Measurements from ENCODE around the gene GRB10. TPM values are rescaled to one million over a fixed set of nuclear protein-coding genes. Genes with fewer than 3 reads are reported as not detected.

Gene GRB10
- total RNA-seq, 2 experiments from 2014 or later: 5.9 to 8.4 TPM

GRCh38 chr7:50594734-50595485 lies 187.8 kb downstream of the GRB10 start:
- POLR2A ChIA-PET: interaction anchor here (0.6 to 1.0 kb wide), 2 partner anchors 16 to 55 kb away, joined by 3 to 4 read pairs; no protein-coding TSS in a partner anchor
- Mint-ChIP-seq H3K36me3 (ENCODE audit: low read depth) (peaks cover 6% of the 10 kb centered on the region), H3K9me3 (no peaks in the 10 kb centered on the region), H3K4me3 (no peak overlapping the region), H3K27ac (no peak overlapping the region), H3K4me1 (ENCODE audit: low read depth) (peaks cover 13% of the 10 kb centered on the region), H3K27me3 (peaks cover 4% of the 10 kb centered on the region)
- CTCF ChIA-PET: no interaction called here
- Histone ChIP-seq H3K27ac (ENCODE audit: low read depth in 1 of 2, low read length in 2 of 2) (no peak overlapping the region), H3K4me1 (ENCODE audit: insufficient read depth, low read length) (peaks cover 8% of the 10 kb centered on the region), H3K27me3 (ENCODE audit: control insufficient read depth in 1 of 2, insufficient read depth in 2 of 2, low read length in 2 of 2) (no peaks in the 10 kb centered on the region), H3K9me3 (ENCODE audit: control insufficient read depth in 1 of 2, insufficient read depth in 1 of 2, low read length in 2 of 2) (no peaks in the 10 kb centered on the region), H3K36me3 (ENCODE audit: insufficient read depth, low read length) (no peaks in the 10 kb centered on the region), H3K4me3 (ENCODE audit: low read length) (no peak overlapping the region)
- no peak for ATAC-seq (ENCODE audit: poor library complexity)
- intact Hi-C loops (cut with DNase I, micrococcal nuclease): loop anchor here (1.0 to 5.0 kb wide), 3 partner anchors 38 to 82 kb away; no protein-coding TSS in a partner anchor
- no peak for DNase-seq
- TF ChIP-seq CTCF (IDR thresholded peaks at IDR 0.05): no peak

- ATAC-seq (ENCODE audit: poor library complexity): no peak
- Histone ChIP-seq H3K4me1 (ENCODE audit: insufficient read depth, low read length) (peaks cover 8% of the 10 kb centered on the region), H3K27ac (ENCODE audit: low read depth in 1 of 2, low read length in 2 of 2) (no peak overlapping the region), H3K36me3 (ENCODE audit: insufficient read depth, low read length) (no peaks in the 10 kb centered on the region), H3K9me3 (ENCODE audit: control insufficient read depth in 1 of 2, insufficient read depth in 1 of 2, low read length in 2 of 2) (no peaks in the 10 kb centered on the region), H3K27me3 (ENCODE audit: control insufficient read depth in 1 of 2, insufficient read depth in 2 of 2, low read length in 2 of 2) (no peaks in the 10 kb centered on the region), H3K4me3 (ENCODE audit: low read length) (no peak overlapping the region)
- peaks cover 13% of the 10 kb centered on the region for H3K4me1 Mint-ChIP-seq (ENCODE audit: low read depth)
- no peaks in the 10 kb centered on the region for H3K9me3 Mint-ChIP-seq
- intact Hi-C loops (cut with DNase I, micrococcal nuclease): loop anchor here in 1 of 2 experiments (2.0 kb wide), 1 partner anchor 39 kb away; no protein-coding TSS in a partner anchor
- peak in 1 of 14 experiments; percentile 7 for DNase-seq
- H3K27me3 Mint-ChIP-seq: peaks cover 4% of the 10 kb centered on the region
- ChIA-PET POLR2A (interaction anchor here (0.6 to 1.0 kb wide), 2 partner anchors 17 to 54 kb away, joined by 3 to 4 read pairs; no protein-coding TSS in a partner anchor), CTCF (no interaction called here)
- H3K4me3 Mint-ChIP-seq: no peak overlapping the region
- no peak for TF ChIP-seq CTCF (IDR thresholded peaks at IDR 0.05)
- peaks cover 6% of the 10 kb centered on the region for H3K36me3 Mint-ChIP-seq (ENCODE audit: low read depth)
- no peak overlapping the region for H3K27ac Mint-ChIP-seq
Measured at GRCh38 chr7:50594136-50594535, 188.6 kb downstream of the GRB10 start.

- DNase-seq (no peak), ATAC-seq (ENCODE audit: poor library complexity) (no peak)
- intact Hi-C loops (cut with DNase I, micrococcal nuclease): no loop called here
- no peak for TF ChIP-seq CTCF (IDR thresholded peaks at IDR 0.05)
- Histone ChIP-seq H3K36me3 (ENCODE audit: insufficient read depth, low read length) (no peaks in the 10 kb centered on the region), H3K4me1 (ENCODE audit: insufficient read depth, low read length) (peaks cover 8% of the 10 kb centered on the region), H3K4me3 (ENCODE audit: low read length) (no peak overlapping the region), H3K27ac (ENCODE audit: low read depth in 1 of 2, low read length in 2 of 2) (no peak overlapping the region), H3K9me3 (ENCODE audit: control insufficient read depth in 1 of 2, insufficient read depth in 1 of 2, low read length in 2 of 2) (peaks cover 0 to 3% of the 10 kb centered on the region in 2 experiments), H3K27me3 (ENCODE audit: control insufficient read depth in 1 of 2, insufficient read depth in 2 of 2, low read length in 2 of 2) (no peaks in the 10 kb centered on the region)
- CTCF ChIA-PET: no interaction called here
- POLR2A ChIA-PET: no interaction called here
- Mint-ChIP-seq H3K9me3 (no peaks in the 10 kb centered on the region), H3K4me3 (no peak overlapping the region), H3K4me1 (ENCODE audit: low read depth) (peaks cover 13% of the 10 kb centered on the region), H3K36me3 (ENCODE audit: low read depth) (no peaks in the 10 kb centered on the region), H3K27ac (no peak overlapping the region), H3K27me3 (peaks cover 6% of the 10 kb centered on the region)
Measured at GRCh38 chr7:50592940-50593339, 189.8 kb downstream of the GRB10 start.
